Neural progenitor cell (in vitro differentiated cells): ENCODE results near the gene DCP2. TPM values are rescaled to one million over a fixed set of nuclear protein-coding genes. Genes with fewer than 3 reads are reported as not detected.

ENCODE experiments used
- DNase-seq: peaks from one replicate; pipeline ENCODE4 v3.0.0-alpha.2; 2016; ENCODE audit warnings: low spot score
- H2AFZ ChIP-seq: fragments of 200-600 bp; sonication (generic); replicated peaks from 2 replicates; pipeline ENCODE4 v1.6.1; 2016; ENCODE audit warnings: antibody characterized with exemption
- H3F3A ChIP-seq: fragments of 200-600 bp; sonication (generic); 2 replicates; pipeline ENCODE4 v1.6.1; 2016; ENCODE audit warnings: antibody characterized with exemption, low read depth
- H3K27ac ChIP-seq: fragments of 200-600 bp; sonication (generic); 2 replicates; pipeline ENCODE4 v1.5.1; 2016; ENCODE audit warnings: mild to moderate bottlenecking
- H3K27me3 ChIP-seq: fragments of 200-600 bp; sonication (generic); 2 replicates; pipeline ENCODE4 v1.6.1; 2016; ENCODE audit warnings: mild to moderate bottlenecking, moderate library complexity
- H3K36me3 ChIP-seq: fragments of 200-600 bp; sonication (generic); 2 replicates; pipeline ENCODE4 v1.5.1; 2016
- H3K4me1 ChIP-seq: fragments of 200-600 bp; sonication (generic); 2 replicates; pipeline ENCODE4 v1.6.1; 2016; ENCODE audit warnings: mixed run types
- H3K4me2 ChIP-seq: fragments of 200-600 bp; sonication (generic); 2 replicates; pipeline ENCODE4 v1.6.1; 2016
- H3K4me3 ChIP-seq: fragments of 200-600 bp; sonication (generic); 2 replicates; pipeline ENCODE4 v1.5.1; 2016
- H3K79me2 ChIP-seq: fragments of 200-600 bp; sonication (generic); 2 replicates; pipeline ENCODE4 v1.6.1; 2016; ENCODE audit warnings: low read depth
- H3K9ac ChIP-seq: fragments of 200-600 bp; sonication (generic); 2 replicates; pipeline ENCODE4 v1.6.1; 2016
- H3K9me3 ChIP-seq: fragments of 200-600 bp; sonication (generic); 2 replicates; pipeline ENCODE4 v1.5.1; 2016; ENCODE audit warnings: low read depth
- H4K20me1 ChIP-seq: fragments of 200-600 bp; sonication (generic); 2 replicates; pipeline ENCODE4 v1.6.1; 2016; ENCODE audit warnings: low read depth
- H3K27ac Mint-ChIP-seq: 3 replicates; pipeline ENCODE4 v1.8.0; 2021; ENCODE audit warnings: mixed read lengths
- H3K27me3 Mint-ChIP-seq: 2 replicates; pipeline ENCODE4 v1.8.0; 2022; ENCODE audit warnings: low read depth, mild to moderate bottlenecking, inconsistent platforms, moderate library complexity, mixed read lengths; ENCODE audit not compliant: insufficient read depth
- H3K36me3 Mint-ChIP-seq: 3 replicates; pipeline ENCODE4 v1.8.0; 2021; ENCODE audit warnings: mixed read lengths
- H3K4me1 Mint-ChIP-seq: 3 replicates; pipeline ENCODE4 v1.8.0; 2021; ENCODE audit warnings: mixed read lengths
- H3K4me3 Mint-ChIP-seq: 3 replicates; pipeline ENCODE4 v1.8.0; 2021; ENCODE audit warnings: mild to moderate bottlenecking, moderate library complexity, mixed read lengths
- H3K9me3 Mint-ChIP-seq: 3 replicates; pipeline ENCODE4 v1.8.0; 2020; ENCODE audit warnings: mixed read lengths
- CTCF ChIP-seq: fragments of 200-600 bp; sonication (generic); IDR thresholded peaks from 2 replicates; pipeline ENCODE4 v1.5.1; 2017; ENCODE audit warnings: antibody characterized with exemption, mild to moderate bottlenecking
- EZH2 ChIP-seq: fragments of 200-600 bp; sonication (generic); IDR thresholded peaks from 2 replicates; pipeline ENCODE4 v1.6.1; 2017; ENCODE audit warnings: antibody characterized with exemption, mild to moderate bottlenecking, moderate library complexity
- EZH2phosphoT487 ChIP-seq: fragments of 200-600 bp; sonication (generic); IDR thresholded peaks from 2 replicates; pipeline ENCODE4 v1.6.1; 2017; ENCODE audit warnings: antibody characterized with exemption
- total RNA-seq: library from RNA; depleted of rRNA; stranded (reverse); fragments of >200 nt; gene quantifications from 2 replicates; pipeline ENCODE4 v1.2.3, GENCODE V29; 2015; ENCODE audit warnings: low replicate concordance

Gene DCP2
- total RNA-seq, 1 donor from 2014 or later: 174 TPM

GRCh38 chr5:112995764-112996618 lies 19.4 kb downstream of the DCP2 start:
- Histone ChIP-seq H2AFZ (no peak overlapping the region), H4K20me1 (peaks cover 67% of the 10 kb centered on the region), H3K79me2 (peaks cover 81% of the 10 kb centered on the region), H3F3A (peaks cover 19% of the 10 kb centered on the region), H3K4me2 (no peak overlapping the region), H3K27me3 (no peaks in the 10 kb centered on the region), H3K4me3 (no peak overlapping the region), H3K36me3 (peaks cover 9% of the 10 kb centered on the region), H3K27ac (no peak overlapping the region), H3K9ac (no peak overlapping the region), H3K9me3 (no peaks in the 10 kb centered on the region), H3K4me1 (no peaks in the 10 kb centered on the region)
- Mint-ChIP-seq H3K4me3 (no peak overlapping the region), H3K4me1 (peaks cover 2% of the 10 kb centered on the region), H3K27ac (no peak overlapping the region), H3K36me3 (peaks cover 12% of the 10 kb centered on the region), H3K27me3 (no peaks in the 10 kb centered on the region), H3K9me3 (no peaks in the 10 kb centered on the region)
- DNase-seq: peak; percentile 69
- no peak for TF ChIP-seq EZH2phosphoT487
- TF ChIP-seq CTCF: peak; percentile 96

- Histone ChIP-seq H3K36me3 (peaks cover 18% of the 10 kb centered on the region), H3K27ac (no peak overlapping the region), H2AFZ (no peak overlapping the region), H3K9ac (no peak overlapping the region), H4K20me1 (peaks cover 58% of the 10 kb centered on the region), H3K9me3 (no peaks in the 10 kb centered on the region), H3K4me2 (no peak overlapping the region), H3K79me2 (peaks cover 73% of the 10 kb centered on the region), H3K4me3 (no peak overlapping the region), H3F3A (peaks cover 19% of the 10 kb centered on the region), H3K27me3 (no peaks in the 10 kb centered on the region), H3K4me1 (no peaks in the 10 kb centered on the region)
- no peak overlapping the region for H3K27ac Mint-ChIP-seq
- peaks cover 2% of the 10 kb centered on the region for H3K4me1 Mint-ChIP-seq
- no peak overlapping the region for H3K4me3 Mint-ChIP-seq
- H3K36me3 Mint-ChIP-seq: peaks cover 14% of the 10 kb centered on the region
- DNase-seq: no peak
- no peaks in the 10 kb centered on the region for H3K27me3 Mint-ChIP-seq
- H3K9me3 Mint-ChIP-seq: no peaks in the 10 kb centered on the region
- TF ChIP-seq EZH2 (no peak), CTCF (no peak), EZH2phosphoT487 (no peak)
These were observed 20.3 kb downstream of the DCP2 start for GRCh38 chr5:112996830-112997374.

- H4K20me1 ChIP-seq: peaks cover 48% of the 10 kb centered on the region
- no peak for TF ChIP-seq CTCF
- TF ChIP-seq EZH2phosphoT487: no peak
- TF ChIP-seq EZH2: no peak
- Mint-ChIP-seq H3K27ac (no peak overlapping the region), H3K36me3 (peaks cover 18% of the 10 kb centered on the region), H3K9me3 (no peaks in the 10 kb centered on the region), H3K4me3 (no peak overlapping the region), H3K27me3 (no peaks in the 10 kb centered on the region), H3K4me1 (peaks cover 2% of the 10 kb centered on the region)
- no peaks in the 10 kb centered on the region for H3K9me3 ChIP-seq
- H3K4me3 ChIP-seq: no peak overlapping the region
- no peak overlapping the region for H3K4me2 ChIP-seq
- no peak for DNase-seq
- H2AFZ ChIP-seq: no peak overlapping the region
- no peak overlapping the region for H3K9ac ChIP-seq
- H3F3A ChIP-seq: peaks cover 19% of the 10 kb centered on the region
- no peaks in the 10 kb centered on the region for H3K27me3 ChIP-seq
- peaks cover 60% of the 10 kb centered on the region for H3K79me2 ChIP-seq
- H3K36me3 ChIP-seq: peaks cover 18% of the 10 kb centered on the region
- no peak overlapping the region for H3K27ac ChIP-seq
- no peaks in the 10 kb centered on the region for H3K4me1 ChIP-seq
These were observed 21.7 kb downstream of the DCP2 start for GRCh38 chr5:112998296-112998695.
